ENCODE measurements around the gene RPL31. TPM values are rescaled to one million over a fixed set of nuclear protein-coding genes. Genes with fewer than 3 reads are reported as not detected.

Gene RPL31
- total RNA-seq, 4 donors from 2014 or later, result 1,177 to 1,447 (median 1,367) TPM

DNA sequence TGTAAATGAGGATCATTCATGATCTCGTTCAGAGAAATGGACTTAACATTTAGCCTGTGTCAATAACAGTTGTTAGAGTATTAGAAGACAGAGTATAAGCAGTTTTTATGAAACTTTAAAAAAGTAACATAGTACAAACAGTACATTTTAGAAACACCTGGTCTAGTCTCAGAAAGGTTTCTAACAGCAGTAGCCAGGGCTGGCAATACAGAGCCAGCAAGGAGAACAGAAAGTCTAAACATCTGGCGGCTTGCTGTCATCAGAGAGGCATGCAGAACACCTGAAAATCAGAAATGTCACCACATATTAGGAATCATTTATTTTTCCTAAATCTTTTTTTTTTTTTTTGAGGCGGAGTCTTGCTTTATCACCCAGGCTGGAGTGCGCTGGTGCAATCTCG lies 50.1 kb downstream of the RPL31 start:
- ATAC-seq (ENCODE audit: low FRiP score) (no peak), DNase-seq (ENCODE audit: low spot score) (no peak)
- TF ChIP-seq, protein P1, sequence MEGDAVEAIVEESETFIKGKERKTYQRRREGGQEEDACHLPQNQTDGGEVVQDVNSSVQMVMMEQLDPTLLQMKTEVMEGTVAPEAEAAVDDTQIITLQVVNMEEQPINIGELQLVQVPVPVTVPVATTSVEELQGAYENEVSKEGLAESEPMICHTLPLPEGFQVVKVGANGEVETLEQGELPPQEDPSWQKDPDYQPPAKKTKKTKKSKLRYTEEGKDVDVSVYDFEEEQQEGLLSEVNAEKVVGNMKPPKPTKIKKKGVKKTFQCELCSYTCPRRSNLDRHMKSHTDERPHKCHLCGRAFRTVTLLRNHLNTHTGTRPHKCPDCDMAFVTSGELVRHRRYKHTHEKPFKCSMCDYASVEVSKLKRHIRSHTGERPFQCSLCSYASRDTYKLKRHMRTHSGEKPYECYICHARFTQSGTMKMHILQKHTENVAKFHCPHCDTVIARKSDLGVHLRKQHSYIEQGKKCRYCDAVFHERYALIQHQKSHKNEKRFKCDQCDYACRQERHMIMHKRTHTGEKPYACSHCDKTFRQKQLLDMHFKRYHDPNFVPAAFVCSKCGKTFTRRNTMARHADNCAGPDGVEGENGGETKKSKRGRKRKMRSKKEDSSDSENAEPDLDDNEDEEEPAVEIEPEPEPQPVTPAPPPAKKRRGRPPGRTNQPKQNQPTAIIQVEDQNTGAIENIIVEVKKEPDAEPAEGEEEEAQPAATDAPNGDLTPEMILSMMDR (IDR thresholded peaks at IDR 0.05), result no peak

DNA sequence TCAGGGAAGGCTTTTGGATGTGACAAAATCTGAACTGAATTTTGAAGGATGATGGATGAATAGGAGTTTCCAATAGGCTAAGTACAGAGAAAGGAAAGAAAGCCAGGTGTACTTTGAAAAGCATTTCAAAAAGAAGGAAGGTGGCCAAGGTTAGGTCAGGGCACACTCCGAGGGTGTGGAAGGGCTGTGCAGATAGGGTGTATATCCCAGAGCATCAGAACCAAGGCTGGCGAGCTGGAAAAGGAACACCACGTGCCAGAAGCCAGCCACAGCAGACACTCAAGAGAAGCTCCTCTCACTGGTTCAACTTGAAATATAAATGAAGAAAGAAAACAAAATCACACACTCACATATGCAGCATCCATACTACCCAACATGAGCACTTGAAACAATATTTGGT lies 51.0 kb downstream of the RPL31 start:
- ATAC-seq (ENCODE audit: low FRiP score) (no peak), DNase-seq (ENCODE audit: low spot score) (no peak)
- TF ChIP-seq, protein P1 (IDR thresholded peaks at IDR 0.05), result no peak

Other genes with a start within 250 kb of the RPL31 start
- 10 to 100 TPM in 3 of 4 donors, 1 to 10 TPM in 1; 6.1 to 29.8 (median 24.3) TPM for gene NPAS2, start 182.2 kb upstream of the RPL31 start, total RNA-seq
- 10 to 100 TPM; 22.2 to 68.0 (median 31.9) TPM for gene TBC1D8, start 149.1 kb downstream of the RPL31 start, total RNA-seq